HS-27A (cell line): ENCODE measurements around the gene ARL8A.
"Not testable (repeated sequence)": the region's sequence is repeated elsewhere in the genome, so short reads cannot be mapped to it uniquely, and the experiment has no call there.

Experiments
- DNase-seq: peaks from one replicate; pipeline ENCODE4 v3.0.0-alpha.2; 2012; ENCODE audit warnings: low read depth, missing footprints

ARL8A gene

DNA sequence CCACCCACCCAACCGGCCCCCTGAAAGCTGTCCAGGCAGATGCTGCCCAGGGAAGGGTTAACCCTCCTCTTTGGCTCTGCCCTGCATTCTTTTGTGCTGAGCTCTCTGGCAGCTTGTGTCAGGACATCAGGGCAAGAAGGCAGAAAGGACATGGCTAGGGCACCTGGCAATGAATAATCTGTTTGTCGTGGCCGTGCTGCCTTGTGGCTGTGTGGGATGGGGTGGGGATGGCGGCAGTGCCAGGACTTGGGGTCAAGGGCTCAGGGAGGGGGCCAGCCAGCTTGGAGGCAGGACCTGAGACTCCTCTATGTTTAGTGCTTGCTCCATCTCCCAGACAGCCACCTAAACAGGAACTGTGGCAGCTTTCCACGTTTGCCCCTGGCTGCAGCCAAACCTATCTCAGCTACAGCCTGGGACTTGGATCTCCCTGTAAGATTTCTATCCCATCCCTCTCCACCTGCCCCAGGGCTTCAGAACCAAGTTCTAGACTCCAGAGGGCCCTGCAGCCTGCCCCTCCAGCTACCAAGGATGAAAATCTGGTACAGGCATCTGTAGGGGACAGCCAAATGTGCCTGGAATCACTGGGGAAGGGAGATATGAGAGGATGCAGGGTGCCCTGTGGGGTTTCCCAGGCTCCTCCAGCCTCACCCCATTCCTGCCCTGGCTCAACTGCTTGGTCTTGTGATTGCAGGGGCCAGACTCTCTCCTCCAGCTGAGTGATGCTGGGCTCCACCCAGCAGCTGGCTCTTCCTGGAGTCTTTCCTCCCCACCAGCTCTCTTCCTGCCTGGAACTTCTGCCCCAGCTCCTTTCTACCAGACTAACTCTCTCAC lies 31.5 kb downstream of the ARL8A start:
- DNase-seq: no peak

DNA sequence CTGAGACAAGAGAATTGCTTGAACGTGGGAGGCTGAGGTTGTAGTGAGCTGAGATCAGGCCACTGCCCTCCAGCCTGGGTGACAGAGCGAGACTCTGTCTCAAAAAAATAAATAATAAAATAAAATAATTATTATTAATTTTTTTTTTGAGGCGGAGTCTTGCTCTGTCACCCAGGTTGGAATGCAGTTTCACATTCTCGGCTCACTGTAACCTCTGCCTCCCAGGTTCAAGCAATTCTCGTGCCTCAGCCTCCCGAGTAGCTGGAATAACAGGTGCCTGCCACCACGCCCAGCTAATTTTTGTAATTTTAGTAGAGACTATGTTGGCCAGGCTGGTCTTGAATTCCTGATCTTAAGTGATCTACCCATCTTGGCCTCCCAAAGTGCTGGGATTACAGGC lies 32.9 kb downstream of the ARL8A start:
- DNase-seq: not testable (repeated sequence)

DNA sequence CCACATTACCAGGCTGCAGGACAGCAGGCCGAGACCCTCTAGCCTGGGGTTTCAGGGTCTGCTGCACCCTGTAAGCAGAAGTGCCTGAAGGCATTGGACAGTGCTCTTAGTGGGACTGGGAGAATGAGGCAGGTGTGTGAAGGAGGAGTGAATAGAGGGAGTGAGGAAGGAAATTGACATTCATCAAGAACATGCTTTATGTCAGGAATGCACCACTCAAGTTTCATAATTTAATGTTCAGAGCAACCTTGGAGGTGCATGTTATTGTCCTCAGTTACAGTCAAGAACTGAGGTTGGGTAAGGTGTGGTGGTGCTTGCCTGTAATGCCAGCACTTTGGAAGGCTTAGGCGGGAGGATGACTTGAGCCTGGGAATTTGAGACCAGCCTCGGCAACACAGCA lies 33.6 kb downstream of the ARL8A start:
- no peak for DNase-seq

DNA sequence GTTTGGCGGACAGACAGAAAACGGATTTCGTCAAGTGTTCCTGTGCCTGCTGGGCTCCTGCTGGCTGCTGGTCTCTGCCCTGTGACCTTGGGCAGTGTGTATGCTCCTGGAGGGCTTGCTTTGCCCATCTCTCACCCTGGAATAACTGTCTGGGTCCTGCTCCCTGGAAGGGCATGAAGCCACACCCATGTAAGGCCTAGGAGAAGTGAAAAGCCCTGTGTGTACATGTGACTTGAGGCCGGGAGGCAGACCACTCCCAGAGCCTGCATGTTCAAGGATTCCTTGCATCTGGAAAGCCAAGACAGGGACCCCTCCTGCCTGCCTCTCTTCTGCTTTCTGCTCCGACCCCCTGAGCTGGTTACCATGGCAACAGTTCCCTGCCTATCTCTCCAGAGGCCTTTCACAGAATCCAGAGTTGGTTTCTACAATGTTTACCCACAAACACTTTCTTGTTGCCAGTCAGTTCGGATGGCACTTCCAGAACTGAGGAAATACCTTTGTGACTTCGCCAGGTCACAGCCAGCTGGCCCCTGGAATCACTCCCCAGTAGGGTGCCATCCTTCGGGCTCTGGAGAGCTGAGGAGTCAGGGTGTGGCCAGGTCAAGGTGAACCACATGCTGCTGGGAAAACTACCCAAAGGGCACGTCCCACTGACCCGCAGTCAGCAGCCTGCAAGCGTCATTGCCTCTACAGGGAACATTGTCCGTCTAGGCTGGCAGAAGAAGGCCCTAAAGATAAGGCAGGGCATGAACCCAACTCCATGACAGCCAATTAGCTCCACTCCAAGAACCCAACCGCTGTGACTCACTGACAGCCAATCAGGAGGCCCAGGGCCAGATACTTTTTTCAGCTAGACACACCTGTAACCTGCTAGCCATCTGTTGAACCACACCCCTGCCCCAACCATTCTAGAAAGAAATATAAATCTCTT lies 36.5 kb downstream of the ARL8A start:
- DNase-seq: no peak

DNA sequence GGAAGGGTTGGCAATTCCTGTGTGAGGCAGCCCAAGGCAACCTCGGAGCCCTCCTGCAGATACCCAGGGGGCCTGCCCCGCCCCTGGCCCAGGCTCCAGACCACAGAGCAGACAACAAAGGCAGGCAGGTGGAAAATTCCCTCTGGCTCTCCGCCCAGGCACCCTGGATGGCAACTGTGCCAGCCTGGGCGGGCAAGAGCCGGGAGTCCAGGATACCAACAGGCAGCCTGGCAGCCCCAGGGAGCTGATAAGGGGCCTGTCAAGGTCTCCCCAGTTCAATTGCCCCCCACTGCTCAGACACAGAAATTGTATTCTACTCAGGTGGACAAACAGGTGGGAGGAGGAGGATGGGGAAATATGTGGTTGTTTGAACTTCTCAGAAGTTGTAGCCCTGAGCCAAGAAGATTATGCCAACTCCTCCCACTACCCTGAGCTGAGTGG lies 37.2 kb downstream of the ARL8A start:
- no peak for DNase-seq

DNA sequence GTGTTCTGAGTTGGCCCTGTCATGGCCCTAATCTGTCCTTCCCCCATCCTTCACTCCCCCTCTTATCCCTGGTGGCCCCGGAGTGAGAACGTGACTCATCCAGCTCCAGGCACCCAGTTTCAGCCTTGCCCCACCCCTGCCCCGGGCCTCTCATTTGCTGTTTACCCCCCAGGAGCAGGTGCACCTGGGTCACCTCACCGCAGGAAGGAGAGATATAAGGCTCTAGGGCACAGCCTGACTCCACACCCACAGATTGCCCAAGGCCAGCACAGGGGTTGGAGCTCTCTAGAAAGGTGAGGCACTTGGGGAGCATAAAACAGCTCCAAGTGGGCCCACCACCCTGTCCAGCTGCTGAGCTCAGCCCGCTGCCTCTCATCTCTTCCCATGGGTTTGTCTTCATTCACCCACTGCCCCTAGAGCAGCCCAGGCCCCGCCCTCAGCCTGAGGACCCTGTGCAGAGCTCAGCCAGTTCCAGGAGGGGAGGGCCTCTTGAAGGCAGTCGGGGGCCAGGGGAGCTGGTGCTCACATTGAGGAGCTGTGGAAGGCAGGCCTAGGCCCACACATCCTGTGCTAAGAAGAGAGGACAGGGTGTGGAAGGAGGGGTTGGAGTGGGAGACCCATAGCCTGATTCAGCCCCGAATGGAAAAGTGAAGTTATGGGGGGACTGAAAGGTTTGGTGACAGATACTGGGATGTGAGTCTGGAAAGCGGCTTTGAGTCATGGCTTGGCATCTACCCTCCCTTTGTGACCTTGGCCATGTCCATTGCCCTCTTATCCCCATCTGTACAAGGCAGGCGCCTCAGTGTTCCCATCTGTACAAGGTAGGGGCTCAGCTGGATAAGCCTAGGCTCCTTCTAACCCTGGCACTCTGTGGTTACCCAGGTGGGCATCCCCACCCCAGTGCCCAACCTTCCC lies 37.9 kb downstream of the ARL8A start:
- DNase-seq: no peak

DNA sequence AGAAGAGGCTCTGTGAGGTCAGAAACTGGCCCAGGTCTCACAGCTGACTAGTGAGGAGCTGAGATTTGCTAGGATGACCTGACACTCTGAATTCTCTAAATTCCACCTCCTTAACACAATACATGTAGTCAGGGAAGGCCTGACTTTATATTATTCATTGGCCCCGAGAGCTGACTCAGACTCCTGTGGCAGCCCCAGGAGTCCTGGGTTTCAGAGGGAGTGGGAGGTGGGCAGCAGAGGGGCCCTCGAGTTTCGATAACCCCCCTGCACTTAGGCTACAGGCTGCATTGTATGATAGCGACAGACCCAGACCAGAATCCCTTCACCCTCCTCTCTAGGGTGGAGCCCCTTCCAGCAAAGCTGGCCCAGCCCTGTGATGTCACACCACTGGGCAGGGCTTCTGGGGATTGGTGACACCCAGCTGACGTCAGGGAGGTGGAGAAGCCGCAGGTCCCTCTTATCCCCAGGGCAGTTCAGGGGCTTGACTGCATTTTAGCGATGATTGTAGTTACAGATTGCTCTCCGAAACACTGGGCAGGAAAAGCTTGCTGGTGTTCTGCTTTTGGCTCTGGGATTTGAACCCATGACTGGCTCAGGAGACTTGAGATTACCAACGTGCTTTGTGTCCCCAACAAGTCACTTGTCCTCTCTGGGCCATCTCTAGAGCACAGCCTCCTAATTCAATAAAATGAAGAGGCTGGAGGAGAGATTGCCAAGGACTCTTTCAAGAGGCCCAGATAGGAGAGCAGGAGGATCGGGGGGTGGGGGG lies 38.8 kb downstream of the ARL8A start:
- peak; percentile 38 for DNase-seq

DNA sequence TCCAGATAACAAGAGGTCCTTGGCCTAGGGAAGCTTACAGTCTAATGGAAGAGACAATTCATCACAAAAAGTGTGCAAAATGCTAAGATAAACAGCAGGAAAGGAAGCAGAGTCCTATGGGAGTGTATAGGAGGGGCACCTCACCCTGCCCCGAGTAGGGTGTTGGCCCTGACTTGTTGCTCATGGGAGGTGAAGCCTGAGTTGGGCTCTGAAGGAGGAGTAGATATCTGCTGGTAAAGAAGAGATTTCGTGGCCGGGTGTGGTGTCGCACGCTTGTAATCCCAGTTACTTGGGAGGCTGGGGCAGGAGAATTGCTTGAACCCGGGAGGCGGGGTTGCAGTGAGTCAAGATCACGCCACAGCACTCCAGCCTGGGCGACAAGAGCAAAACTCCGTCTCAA lies 40.5 kb downstream of the ARL8A start:
- no peak for DNase-seq

DNA sequence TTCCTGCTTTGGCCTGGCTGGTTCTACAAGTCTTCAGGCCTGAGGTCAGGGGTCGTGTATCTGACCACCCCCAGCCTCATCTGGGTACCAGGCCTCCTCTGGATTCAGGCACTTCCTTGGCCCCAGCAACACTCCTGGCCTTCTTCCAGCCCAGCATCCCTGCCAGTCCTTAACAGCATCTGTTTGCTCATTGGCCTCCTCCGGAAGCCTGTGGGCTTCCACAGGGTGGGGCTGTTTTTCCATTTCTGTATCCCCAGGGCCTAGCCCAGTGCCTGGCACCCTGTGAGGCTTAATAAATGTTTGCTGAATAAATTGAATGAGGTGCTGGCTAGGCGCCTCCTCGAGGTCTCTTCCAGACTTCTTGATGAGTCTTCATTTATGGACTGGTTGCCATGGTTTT lies 43.4 kb downstream of the ARL8A start:
- no peak for DNase-seq

DNA sequence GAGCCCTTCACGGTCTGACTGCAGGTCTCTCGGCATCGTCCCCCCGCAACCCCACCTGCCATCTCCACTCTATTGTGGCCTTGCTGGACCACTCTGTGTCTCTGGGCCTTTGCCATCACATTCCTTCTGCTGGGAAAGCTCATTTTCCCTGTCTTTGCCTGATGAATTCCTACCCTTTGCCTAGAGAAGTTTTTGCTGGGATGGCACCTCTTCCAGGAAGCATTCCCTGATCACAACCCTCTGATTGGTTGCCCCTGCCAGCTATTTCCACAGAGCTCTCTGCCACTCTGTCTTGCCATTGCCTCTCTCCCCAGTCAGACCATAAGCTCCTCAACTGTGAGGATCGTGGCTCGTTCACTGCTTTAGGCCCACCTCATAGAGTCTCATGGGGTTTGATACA lies 50.7 kb downstream of the ARL8A start:
- no peak for DNase-seq

DNA sequence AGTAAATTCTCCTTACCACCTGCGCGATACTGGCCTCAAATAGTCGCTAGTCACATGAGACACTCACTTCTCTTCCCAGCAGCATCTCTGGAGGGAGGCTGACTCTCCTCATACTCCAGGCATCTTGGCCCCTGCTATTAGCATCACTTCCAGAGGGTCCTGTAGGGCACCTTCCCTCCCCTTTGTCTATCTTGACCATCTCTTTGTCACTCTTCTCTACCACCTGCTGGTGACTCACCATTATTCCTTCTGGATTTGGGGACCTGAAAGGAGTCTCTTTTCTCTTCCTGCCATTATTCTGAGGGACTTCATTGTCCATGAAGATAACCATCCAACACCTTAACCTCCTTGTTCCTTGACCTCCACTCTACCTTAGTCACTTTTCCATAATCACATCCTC lies 53.5 kb downstream of the ARL8A start:
- DNase-seq: no peak

DNA sequence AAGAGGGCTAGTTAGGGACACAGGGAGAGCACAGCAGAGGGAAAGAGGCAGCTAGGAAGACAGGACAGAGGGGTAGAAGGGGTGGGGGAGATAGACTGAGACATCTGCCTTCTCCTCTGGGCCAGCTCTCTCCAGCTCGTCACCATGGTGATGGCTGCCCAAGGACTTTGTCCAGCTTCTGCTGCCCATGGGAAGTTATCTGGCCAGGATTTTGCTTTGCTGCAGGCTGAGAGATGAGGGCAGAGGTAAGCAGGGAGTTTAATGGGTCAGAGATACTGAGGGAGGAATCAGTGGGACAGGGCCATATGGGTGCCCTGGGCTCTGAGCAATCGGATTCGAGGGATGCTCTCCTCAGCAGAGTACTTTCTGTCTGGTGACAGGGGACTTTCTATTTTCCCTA lies 56.3 kb downstream of the ARL8A start:
- no peak for DNase-seq

DNA sequence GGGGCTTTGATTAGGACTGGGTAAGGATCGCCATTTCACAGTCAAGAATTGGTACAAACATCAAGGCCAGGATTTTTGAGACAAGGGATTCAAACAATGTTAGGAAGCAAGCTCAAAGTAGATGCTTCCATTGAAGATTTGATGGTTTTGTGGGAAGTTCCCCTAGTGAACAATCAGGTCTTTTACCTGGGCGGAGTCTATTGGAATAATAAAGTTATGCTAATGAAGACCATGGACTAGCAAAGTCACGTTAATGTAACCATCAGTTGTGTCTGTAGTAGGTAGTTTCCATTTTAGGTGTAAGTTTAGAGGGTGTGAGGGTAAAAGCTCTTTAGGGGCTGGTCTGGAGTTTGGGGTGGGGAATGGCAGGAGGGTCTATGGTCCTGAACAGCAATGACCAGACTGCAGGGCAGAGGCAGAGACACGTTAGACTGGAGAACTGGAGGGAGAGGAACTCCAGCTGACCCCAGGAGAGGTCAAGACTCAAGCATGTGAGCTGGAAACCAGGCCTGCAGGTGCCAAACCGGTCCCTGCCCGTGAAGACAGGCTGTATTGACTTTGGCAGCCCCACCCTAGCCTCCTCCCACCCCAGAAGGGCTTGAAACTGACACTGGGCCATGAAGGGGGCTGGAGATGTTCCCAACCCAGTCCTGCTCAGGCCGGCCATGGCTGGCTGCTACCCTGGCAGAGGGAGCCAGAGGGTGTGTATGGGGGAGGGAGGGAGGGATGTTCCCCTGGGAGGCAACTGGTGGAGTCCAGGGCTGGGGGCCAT lies 57.8 kb downstream of the ARL8A start:
- no peak for DNase-seq

DNA sequence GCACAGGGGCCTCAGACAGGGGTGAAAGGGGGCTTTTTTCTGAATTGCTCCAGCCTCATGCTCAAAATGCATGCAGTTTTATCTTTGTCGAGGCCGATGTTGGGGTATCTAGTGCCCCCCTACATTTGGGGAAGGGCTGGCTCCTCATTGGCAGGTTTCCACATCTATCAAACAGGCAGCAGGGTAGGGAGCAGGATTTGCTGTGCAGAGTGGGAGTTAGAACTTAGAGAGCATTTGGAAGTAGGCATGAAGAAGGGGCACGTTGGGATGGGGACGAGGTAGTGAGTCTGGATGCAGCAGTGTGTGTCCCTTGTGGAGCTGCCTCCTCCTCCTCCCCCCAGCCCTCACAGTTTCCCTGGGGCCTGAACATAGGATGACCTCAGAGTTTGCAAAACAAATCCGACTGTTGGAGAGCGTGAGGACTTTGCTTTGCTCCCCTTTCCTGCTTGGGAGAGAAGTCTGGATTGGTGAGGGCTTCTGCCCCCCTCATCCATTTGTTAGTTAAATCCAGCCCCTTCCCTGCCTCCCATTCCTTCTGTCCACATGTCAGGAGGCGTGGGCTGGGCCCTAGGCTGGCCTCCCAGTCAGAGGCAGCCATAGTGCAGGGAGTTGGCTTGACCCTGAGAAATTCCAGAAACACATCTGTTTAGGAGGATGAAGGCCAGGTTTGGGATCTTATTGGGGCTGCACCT lies 58.7 kb downstream of the ARL8A start:
- DNase-seq: no peak

DNA sequence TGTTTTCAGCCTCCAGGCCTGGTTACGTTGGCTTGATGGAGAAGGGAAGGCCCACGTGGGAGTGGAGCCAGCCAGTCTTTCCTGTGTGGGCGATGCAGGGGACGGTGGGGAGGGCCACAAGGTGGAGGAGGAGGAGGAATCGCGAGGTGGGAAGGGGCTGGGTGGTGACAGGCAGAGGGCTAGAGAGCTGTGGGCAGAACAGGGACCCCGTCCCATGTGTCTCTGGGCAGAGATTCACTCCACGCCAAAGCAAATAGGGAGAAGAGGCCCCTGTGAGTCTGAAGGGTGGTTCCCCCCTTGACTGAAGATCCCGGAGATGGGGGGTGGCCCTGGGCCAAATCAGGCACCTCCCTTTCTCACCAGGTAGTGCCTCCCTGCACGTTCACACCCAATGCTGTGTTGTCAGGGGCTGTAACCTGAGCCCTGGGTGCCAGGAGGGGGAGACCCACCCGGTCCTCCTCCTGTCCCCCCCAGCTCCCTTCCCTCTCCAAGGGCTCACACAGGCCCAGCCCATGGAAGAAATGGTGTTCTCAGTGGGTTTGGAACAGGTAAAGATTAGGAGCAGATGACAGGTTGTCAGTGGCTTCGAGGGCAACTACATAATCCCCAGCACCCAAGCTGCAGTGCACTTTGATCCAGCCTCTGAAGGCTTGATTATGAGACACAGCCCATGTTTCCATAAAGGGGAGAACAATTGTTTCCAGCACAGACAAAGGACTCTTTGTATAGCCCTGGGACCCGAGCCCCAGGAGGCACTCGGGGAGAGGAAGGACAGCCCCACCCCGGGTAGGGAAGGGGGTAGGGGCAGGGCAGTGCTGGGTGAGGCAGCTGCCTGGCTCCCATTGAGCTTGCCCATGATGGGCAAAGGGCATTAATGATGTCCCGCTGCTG lies 59.5 kb downstream of the ARL8A start:
- DNase-seq: no peak
